PC-3 (cell line): Measurements from ENCODE around the gene FES. TPM values are rescaled to one million over a fixed set of nuclear protein-coding genes. Genes with fewer than 3 reads are reported as not detected.

ENCODE experiments used
- ATAC-seq: fragments of 200-7000 bp; cut with Tn5 transposase; 2 replicates; pipeline ENCODE4 v1.9.1; 2020; ENCODE audit warnings: mild to moderate bottlenecking, moderate library complexity
- BruUV-seq: library from RNA; stranded (reverse); fragments of 400-500 nt; replicated peaks from 2 replicates; lab custom pipeline; 2021; lab: Mats Ljungman, UMichigan
- CTCF ChIA-PET: fragments of 300-600 bp; sonication (Branson Sonifier 250); formaldehyde crosslinking; loops from one replicate; lab custom pipeline; 2022; ENCODE audit warnings: antibody characterized with exemption; lab: Charles Lee
- POLR2A ChIA-PET: fragments of 300-600 bp; sonication (Branson Sonifier 250); formaldehyde crosslinking; loops from one replicate; lab custom pipeline; 2022; ENCODE audit warnings: antibody characterized with exemption; ENCODE audit not compliant: unreplicated experiment; lab: Charles Lee
- DNase-seq: peaks from one replicate; pipeline ENCODE4 v3.0.0-alpha.2; 2015
- H2AFZ ChIP-seq: fragments of 300-600 bp; sonication (generic); 2 replicates; pipeline ENCODE4 v1.6.0; 2016; ENCODE audit warnings: antibody characterized with exemption, low read length
- H3F3A ChIP-seq: fragments of 300-600 bp; sonication (generic); one replicate; pipeline ENCODE4 v1.6.0; 2017; ENCODE audit warnings: antibody characterized with exemption, low read length, control low read depth, mild to moderate bottlenecking; ENCODE audit not compliant: unreplicated experiment
- H3K27ac ChIP-seq: fragments of 300-600 bp; sonication (generic); 2 replicates; pipeline ENCODE4 v1.5.1; 2016; ENCODE audit warnings: mild to moderate bottlenecking, low read length
- H3K27me3 ChIP-seq: fragments of 300-600 bp; sonication (generic); 2 replicates; pipeline ENCODE4 v1.6.1; 2016; ENCODE audit warnings: low read length, mixed read lengths
- H3K36me3 ChIP-seq: fragments of 300-600 bp; sonication (generic); 2 replicates; pipeline ENCODE4 v1.6.1; 2016; ENCODE audit warnings: low read depth, mixed run types, low read length, mixed read lengths
- H3K4me1 ChIP-seq: fragments of 300-600 bp; sonication (generic); 2 replicates; pipeline ENCODE4 v1.5.1; 2016; ENCODE audit warnings: low read length; ENCODE audit not compliant: insufficient read depth
- H3K4me2 ChIP-seq: fragments of 300-600 bp; sonication (generic); 2 replicates; pipeline ENCODE4 v1.6.0; 2016; ENCODE audit warnings: low read length
- H3K4me3 ChIP-seq: fragments of 300-600 bp; sonication (generic); 2 replicates; pipeline ENCODE4 v1.5.1; 2016; ENCODE audit warnings: mild to moderate bottlenecking, low read length, mixed read lengths
- H3K79me2 ChIP-seq: fragments of 300-600 bp; sonication (generic); 2 replicates; pipeline ENCODE4 v1.6.1; 2017; ENCODE audit warnings: low read length, mixed read lengths
- H3K9ac ChIP-seq: fragments of 300-600 bp; sonication (generic); 2 replicates; pipeline ENCODE4 v1.6.0; 2016; ENCODE audit warnings: mild to moderate bottlenecking, low read length
- H3K9me2 ChIP-seq: fragments of 300-600 bp; sonication (generic); replicated peaks from 2 replicates; pipeline ENCODE4 v1.6.1; 2016; ENCODE audit warnings: mixed run types, low read length, mixed read lengths
- H3K9me3 ChIP-seq: fragments of 300-600 bp; sonication (generic); 2 replicates; pipeline ENCODE4 v1.6.1; 2016; ENCODE audit warnings: low read length, mixed read lengths
- H4K20me1 ChIP-seq: fragments of 300-600 bp; sonication (generic); 2 replicates; pipeline ENCODE4 v1.6.1; 2016; ENCODE audit warnings: low read length, mixed read lengths
- CTCF ChIP-seq: fragments of 300-600 bp; sonication (generic); conservative IDR thresholded peaks from 2 replicates; pipeline ENCODE4 v1.5.1; 2017; ENCODE audit warnings: antibody characterized with exemption, low read depth, mild to moderate bottlenecking, low read length
- EZH2 ChIP-seq: fragments of 300-600 bp; sonication (generic); IDR thresholded peaks from one replicate; pipeline ENCODE4 v1.6.1; 2017; ENCODE audit warnings: antibody characterized with exemption, mild to moderate bottlenecking, low read length; ENCODE audit not compliant: unreplicated experiment
- EZH2phosphoT487 ChIP-seq: fragments of 300-600 bp; sonication (generic); IDR thresholded peaks from 2 replicates; pipeline ENCODE4 v1.6.1; 2018; ENCODE audit warnings: mild to moderate bottlenecking, antibody characterized with exemption, low read length, borderline replicate concordance
- intact Hi-C: fragments of 100-400 bp; cut with micrococcal nuclease; formaldehyde crosslinking; loops from 2 replicates; pipeline ENCODE4 v1.9.0; 2023
- total RNA-seq: library from RNA; depleted of rRNA; stranded (reverse); fragments of >200 nt; gene quantifications from 2 replicates; pipeline ENCODE4 v1.2.3, GENCODE V29; 2014

Gene FES
- total RNA-seq, 1 experiment from 2014 or later: 2.8 TPM

- no peaks in the 10 kb centered on the region for H3F3A ChIP-seq
- H3K27ac ChIP-seq: no peak overlapping the region
- intact Hi-C loops: no loop called here
- H3K9me2 ChIP-seq: no peaks in the 10 kb centered on the region
- peaks cover 3% of the 10 kb centered on the region; the same call in 1 of the 2 replicates for H3K36me3 ChIP-seq
- H4K20me1 ChIP-seq: peaks cover 15% of the 10 kb centered on the region; the same call in 1 of the 2 replicates
- BruUV-seq: no TSS peak
- H3K4me3 ChIP-seq: no peak overlapping the region
- H3K79me2 ChIP-seq: peaks cover 34% of the 10 kb centered on the region
- POLR2A ChIA-PET: no interaction called here
- CTCF ChIA-PET: no interaction called here
- TF ChIP-seq CTCF (no peak), EZH2 (no peak), EZH2phosphoT487 (no peak)
- H3K27me3 ChIP-seq: no peaks in the 10 kb centered on the region
- H3K4me2 ChIP-seq: no peak overlapping the region
- H2AFZ ChIP-seq: no peak overlapping the region
- H3K9ac ChIP-seq: no peak overlapping the region
- H3K4me1 ChIP-seq: peaks cover 22% of the 10 kb centered on the region
- no peaks in the 10 kb centered on the region for H3K9me3 ChIP-seq
- DNase-seq (no peak), ATAC-seq (no peak)
These were observed 7.0 kb upstream of the FES start for GRCh38 chr15:90877315-90877714.

- ChIA-PET CTCF (no interaction called here), POLR2A (no interaction called here)
- TF ChIP-seq EZH2phosphoT487 (no peak), EZH2 (no peak), CTCF (no peak)
- Histone ChIP-seq H4K20me1 (peaks cover 11% of the 10 kb centered on the region; the same call in 1 of the 2 replicates), H3K79me2 (peaks cover 28% of the 10 kb centered on the region), H3K9me2 (no peaks in the 10 kb centered on the region), H3K4me1 (peaks cover 15% of the 10 kb centered on the region), H3K27ac (no peak overlapping the region), H3K36me3 (peaks cover 3% of the 10 kb centered on the region; the same call in 1 of the 2 replicates), H3K4me3 (no peak overlapping the region), H3K9me3 (no peaks in the 10 kb centered on the region), H3K9ac (no peak overlapping the region), H3K27me3 (no peaks in the 10 kb centered on the region), H3F3A (no peaks in the 10 kb centered on the region), H3K4me2 (no peak overlapping the region), H2AFZ (no peak overlapping the region)
- BruUV-seq: no TSS peak
- intact Hi-C loops: no loop called here
- ATAC-seq (no peak), DNase-seq (no peak)
These were observed 6.3 kb upstream of the FES start for GRCh38 chr15:90877996-90878395.

GRCh38 chr15:90878660-90879059, 5.6 kb upstream of the FES start:
- no peaks in the 10 kb centered on the region for H3K9me2 ChIP-seq
- H3K36me3 ChIP-seq: peaks cover 3% of the 10 kb centered on the region; the same call in 1 of the 2 replicates
- H3K4me2 ChIP-seq: no peak overlapping the region
- no peak overlapping the region for H3K9ac ChIP-seq
- no peaks in the 10 kb centered on the region for H3K9me3 ChIP-seq
- H3F3A ChIP-seq: no peaks in the 10 kb centered on the region
- BruUV-seq: no TSS peak
- no peak for ATAC-seq
- CTCF ChIA-PET: no interaction called here
- intact Hi-C loops: no loop called here
- H3K79me2 ChIP-seq: peaks cover 21% of the 10 kb centered on the region
- no peaks in the 10 kb centered on the region for H3K27me3 ChIP-seq
- peaks cover 5% of the 10 kb centered on the region; the same call in 1 of the 2 replicates for H4K20me1 ChIP-seq
- H3K27ac ChIP-seq: no peak overlapping the region
- POLR2A ChIA-PET: no interaction called here
- H3K4me1 ChIP-seq: peaks cover 9% of the 10 kb centered on the region
- no peak overlapping the region for H2AFZ ChIP-seq
- TF ChIP-seq EZH2 (no peak), EZH2phosphoT487 (no peak), CTCF (no peak)
- no peak overlapping the region for H3K4me3 ChIP-seq
- DNase-seq: no peak
